Pulmonary artery endothelial cell (primary cell): ENCODE results near the gene SLC19A1. TPM values are rescaled to one million over a fixed set of nuclear protein-coding genes. Genes with fewer than 3 reads are reported as not detected.

Experiments
- DNase-seq: peaks from one replicate; pipeline ENCODE4 v3.0.0-alpha.2; 2011; ENCODE audit warnings: low read depth, low spot score
- total RNA-seq: library from RNA; depleted of rRNA; stranded (reverse); fragments of >200 nt; gene quantifications from 2 replicates; pipeline ENCODE4 v1.2.3, GENCODE V29; 2014

Gene SLC19A1
- total RNA-seq, 1 donor from 2014 or later = 16.3 TPM

- no peak for DNase-seq
Observed at GRCh38 chr21:45455674-45456583, 86.3 kb downstream of the SLC19A1 start.

- DNase-seq = no peak
Observed at GRCh38 chr21:45454926-45455673, 87.1 kb downstream of the SLC19A1 start.

DNA sequence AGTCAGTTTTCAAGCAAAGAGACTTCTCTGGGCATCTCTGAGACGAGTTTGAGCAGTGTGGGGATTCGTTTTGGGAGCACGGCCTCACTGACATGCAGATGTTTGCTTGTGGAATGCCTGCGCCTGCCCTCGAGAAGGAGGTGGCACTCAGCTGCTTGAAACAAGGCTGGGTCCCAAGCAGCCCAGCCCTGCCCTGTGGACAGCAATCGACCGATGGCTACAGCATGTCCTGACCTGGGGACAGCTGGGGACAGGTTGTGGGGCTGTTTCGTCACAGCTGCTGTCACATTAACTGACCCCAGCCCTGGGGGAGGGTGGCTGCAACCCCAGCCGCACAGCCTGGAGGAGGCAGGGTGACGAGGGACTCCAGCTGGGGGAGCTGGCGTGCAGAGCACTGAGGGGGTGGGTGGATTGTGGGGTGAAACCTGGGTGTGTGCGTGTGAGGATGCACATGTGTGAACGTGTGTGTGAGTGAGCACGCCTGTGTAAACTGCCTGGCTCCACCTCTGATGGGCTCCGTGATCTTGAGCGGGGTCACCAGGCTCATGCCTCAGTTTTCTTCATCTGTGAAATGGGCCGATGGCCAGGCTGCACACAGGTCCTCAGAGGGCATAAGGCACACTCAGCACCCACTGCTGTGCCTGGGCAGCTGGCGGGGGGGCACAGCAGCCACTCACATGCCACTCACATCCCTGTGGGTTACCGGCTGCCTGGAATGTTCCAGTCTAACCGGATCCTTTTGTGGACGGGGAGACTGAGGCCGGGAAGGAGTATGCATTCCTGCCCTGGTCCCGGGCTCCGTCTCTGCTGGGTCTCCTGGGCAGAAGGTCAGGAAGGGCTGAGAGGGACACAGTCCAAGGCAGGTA is 87.9 kb downstream of the SLC19A1 start:
- DNase-seq = no peak

DNA sequence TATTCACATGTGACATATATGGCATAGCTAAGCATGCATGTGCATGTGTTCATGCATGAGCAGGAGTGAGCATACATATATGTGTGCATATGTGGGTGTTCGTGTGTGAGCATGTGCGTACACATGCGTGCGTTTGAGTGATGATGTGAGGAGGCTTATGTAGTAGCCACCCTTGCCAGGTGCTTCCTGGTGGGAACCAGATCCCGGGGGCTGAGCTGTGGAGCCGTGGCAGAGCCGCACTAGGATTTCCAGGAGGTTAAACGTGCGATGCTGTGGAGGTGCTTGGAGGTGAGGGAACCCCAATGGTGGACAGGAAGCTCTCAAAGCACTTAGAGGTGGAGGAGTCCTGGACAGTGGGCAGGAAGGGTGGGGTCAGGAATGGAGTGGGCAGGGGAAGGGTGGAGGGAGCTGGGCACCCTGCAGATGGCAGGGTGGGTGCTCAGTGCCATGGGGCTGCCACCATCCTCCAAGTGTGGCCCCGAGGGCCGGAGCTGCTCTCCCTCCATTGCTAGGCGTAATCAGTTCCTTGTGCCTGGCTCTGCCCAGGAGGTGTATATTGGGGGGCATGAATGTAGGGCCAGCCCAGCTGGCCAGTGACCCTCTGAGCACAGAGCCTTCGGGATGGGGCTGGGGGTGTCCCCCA is 88.8 kb downstream of the SLC19A1 start:
- no peak for DNase-seq

DNA sequence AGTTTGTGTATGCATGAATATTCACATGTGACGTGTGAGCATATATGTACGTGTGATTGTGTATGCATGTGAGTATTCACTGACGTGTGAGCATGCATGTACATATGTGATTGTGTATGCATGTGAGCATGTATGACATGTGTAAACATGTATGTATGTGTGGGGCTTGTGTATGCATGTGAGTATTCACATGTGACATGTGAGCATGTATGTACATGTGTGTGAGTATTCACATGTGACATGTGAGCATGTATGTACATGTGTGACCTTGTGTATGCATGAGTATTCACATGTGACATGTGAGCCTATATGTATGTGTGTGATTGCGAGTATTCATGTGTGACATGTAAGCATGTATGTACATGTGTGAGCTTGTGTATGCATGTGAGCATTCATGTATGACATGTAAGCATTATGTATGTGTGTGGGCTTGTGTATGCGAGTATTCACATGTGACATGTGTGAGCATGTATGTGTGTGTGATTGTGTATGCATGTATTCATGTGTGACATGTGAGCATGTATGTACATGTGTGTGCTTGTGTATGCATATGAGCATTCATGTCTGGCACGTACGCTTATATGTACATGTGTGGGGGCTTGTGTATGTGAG is 89.4 kb downstream of the SLC19A1 start:
- DNase-seq = no peak

- DNase-seq = no peak
Observed at GRCh38 chr21:45451771-45452182, 90.5 kb downstream of the SLC19A1 start.

DNA sequence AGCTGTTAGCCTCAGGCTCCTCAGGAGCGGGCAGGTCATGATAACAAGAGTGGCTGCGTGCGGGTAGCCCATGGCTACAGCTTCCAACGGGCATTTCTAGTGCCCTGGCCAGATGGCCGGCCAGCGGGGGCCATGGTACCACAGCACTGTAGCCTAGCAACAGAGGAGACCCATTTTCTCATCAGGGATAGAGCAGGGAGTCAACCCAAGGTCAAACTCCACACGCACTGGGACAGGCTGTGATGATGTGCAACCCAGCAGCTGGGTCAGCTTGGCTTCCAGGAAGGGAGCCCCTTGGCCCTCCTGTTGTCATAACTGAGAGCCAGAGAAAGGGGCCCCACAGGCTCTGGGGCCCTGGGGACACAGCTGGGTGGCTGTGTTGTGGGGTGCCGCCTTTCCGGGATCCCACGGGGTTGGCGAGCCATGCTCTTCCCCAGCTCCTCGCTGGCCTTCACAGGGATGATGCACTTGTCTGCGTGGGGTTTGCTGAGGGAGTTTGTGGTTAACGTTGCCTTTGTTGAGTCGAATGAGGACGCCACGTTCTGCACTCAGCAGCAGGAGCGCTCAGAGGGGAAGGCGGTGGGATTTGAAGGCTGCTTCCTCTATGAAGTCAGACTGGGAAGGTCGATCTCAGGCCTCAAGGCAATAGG is 91.0 kb downstream of the SLC19A1 start:
- no peak for DNase-seq

GRCh38 chr21:45450423-45451090 is 91.7 kb downstream of the SLC19A1 start:
- DNase-seq = no peak

DNA sequence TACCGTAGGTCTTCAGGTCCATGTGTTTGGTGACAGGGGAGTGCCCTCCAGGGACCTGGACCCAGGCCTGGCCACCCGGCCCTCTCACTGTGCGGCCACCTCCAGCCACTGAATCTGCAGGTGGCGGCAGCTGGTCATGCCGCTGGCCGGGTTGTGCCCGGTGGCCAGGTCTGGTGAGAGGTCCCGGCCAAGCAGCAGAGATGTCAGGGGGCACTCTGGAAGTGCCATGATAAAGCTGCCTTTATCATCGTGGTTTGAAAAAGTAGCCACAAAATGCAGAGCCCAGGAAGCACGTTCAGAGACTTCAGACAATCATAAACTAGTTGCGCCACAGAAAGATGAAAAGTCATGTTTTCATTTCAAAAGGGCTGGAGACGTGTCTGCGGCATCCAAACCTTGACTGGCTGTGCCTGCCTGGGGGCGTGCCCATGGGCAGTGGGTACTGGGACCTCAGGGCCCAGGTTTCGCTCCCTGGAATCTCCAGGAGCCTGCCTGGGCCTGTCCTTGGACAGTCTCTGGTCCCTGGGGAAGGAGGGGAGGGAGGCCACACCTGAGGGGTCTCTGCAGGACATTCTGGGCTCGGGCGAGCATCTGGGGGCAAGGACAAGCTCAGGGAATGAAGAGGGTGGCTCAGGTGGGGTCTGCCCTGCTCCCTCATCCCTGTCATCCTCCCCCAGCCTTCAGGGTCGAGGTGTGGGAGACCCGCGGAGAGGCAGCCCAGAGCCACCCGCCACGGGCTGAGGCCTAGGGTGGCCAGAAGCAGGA is 92.4 kb downstream of the SLC19A1 start:
- DNase-seq = no peak

GRCh38 chr21:45448810-45449657 is 93.2 kb downstream of the SLC19A1 start:
- no peak for DNase-seq

GRCh38 chr21:45448283-45448809 is 93.9 kb downstream of the SLC19A1 start:
- no peak for DNase-seq

Other genes starting within 250 kb of the SLC19A1 start
- 107 and 164 TPM in 2 replicates for gene COL18A1, start 137.3 kb downstream of the SLC19A1 start, total RNA-seq
- 0.13 and 0.14 TPM in 2 replicates for gene PCBP3, start 101.3 kb upstream of the SLC19A1 start, total RNA-seq